SU-DHL-6 (cell line): ENCODE results near the gene FRMD8.

Source experiments
- H2AFZ ChIP-seq: fragments of 200-600 bp; sonication (generic); 2 replicates; pipeline ENCODE4 v1.6.1; 2014; ENCODE audit warnings: low read depth, mild to moderate bottlenecking, moderate library complexity, mixed read lengths, antibody characterized with exemption, low read length; ENCODE audit not compliant: severe bottlenecking
- H3F3A ChIP-seq: fragments of 200-600 bp; shearing (Covaris generic); 2 replicates; pipeline ENCODE4 v1.6.0; 2016; ENCODE audit warnings: antibody characterized with exemption, mild to moderate bottlenecking; ENCODE audit not compliant: insufficient read depth
- H3K27ac ChIP-seq: fragments of 200-600 bp; sonication (generic); 2 replicates; pipeline ENCODE4 v1.5.1; 2016; ENCODE audit warnings: low read depth, mild to moderate bottlenecking, low read length, moderate library complexity, mixed read lengths
- H3K27me3 ChIP-seq: fragments of 200-600 bp; sonication (generic), shearing (Covaris generic); 2 replicates; pipeline ENCODE4 v1.6.0; 2014; ENCODE audit warnings: mild to moderate bottlenecking, low read length
- H3K36me3 ChIP-seq: fragments of 200-600 bp; sonication (generic); 2 replicates; pipeline ENCODE4 v1.6.1; 2014; ENCODE audit warnings: mild to moderate bottlenecking, low read length, mixed read lengths
- H3K4me2 ChIP-seq: fragments of 300-600, 200-600 bp; shearing (Covaris generic), sonication (generic); 2 replicates; pipeline ENCODE4 v1.6.0; 2014; ENCODE audit warnings: low read length, low read depth, mild to moderate bottlenecking; ENCODE audit not compliant: poor library complexity, severe bottlenecking
- H3K4me3 ChIP-seq: fragments of 200-600 bp; sonication (generic); 2 replicates; pipeline ENCODE4 v1.5.1; 2014; ENCODE audit warnings: antibody characterized with exemption, low read length, mild to moderate bottlenecking, mixed read lengths; ENCODE audit not compliant: insufficient read depth, poor library complexity, severe bottlenecking
- H3K79me2 ChIP-seq: fragments of 200-600 bp; sonication (generic); 2 replicates; pipeline ENCODE4 v1.6.1; 2014; ENCODE audit warnings: mild to moderate bottlenecking, low read length, moderate library complexity; ENCODE audit not compliant: insufficient read depth
- H3K9ac ChIP-seq: fragments of 200-600 bp; sonication (generic); 2 replicates; pipeline ENCODE4 v1.7.0; 2014; ENCODE audit warnings: mild to moderate bottlenecking, low read length
- H3K9me2 ChIP-seq: fragments of 200-600 bp; sonication (generic); replicated peaks from 2 replicates; pipeline ENCODE4 v1.6.1; 2014; ENCODE audit warnings: low read length; ENCODE audit not compliant: insufficient read depth
- H3K9me3 ChIP-seq: fragments of 200-600 bp; sonication (generic); 2 replicates; pipeline ENCODE4 v1.6.1; 2014; ENCODE audit warnings: low read length, mixed read lengths; ENCODE audit not compliant: insufficient read depth
- H4K20me1 ChIP-seq: fragments of 200-600 bp; sonication (generic); 2 replicates; pipeline ENCODE4 v1.6.1; 2014; ENCODE audit warnings: low read depth, mild to moderate bottlenecking, antibody characterized with exemption, low read length, moderate library complexity, mixed read lengths
- EZH2phosphoT487 ChIP-seq: fragments of 200-600 bp; sonication (generic), shearing (Covaris generic); conservative IDR thresholded peaks from 2 replicates; pipeline ENCODE4 v1.6.1; 2018; ENCODE audit warnings: mild to moderate bottlenecking, antibody characterized with exemption, low read length, moderate library complexity, mixed read lengths
- TF ChIP-seq, protein P1 (sequence below): fragments of 200-600 bp; sonication (generic); IDR thresholded peaks from one replicate; pipeline ENCODE4 v1.5.1; 2017; ENCODE audit warnings: antibody characterized with exemption, mild to moderate bottlenecking, low read length, moderate library complexity; ENCODE audit not compliant: insufficient read depth, poor library complexity, severe bottlenecking

The FRMD8 gene

GRCh38 chr11:65417702-65418430 is 31.4 kb downstream of the FRMD8 start:
- Histone ChIP-seq H3K4me2 (peak overlapping the region; percentile 98), H3K9me2 (no peaks in the 10 kb centered on the region), H4K20me1 (no peaks in the 10 kb centered on the region), H3K79me2 (peaks cover 12% of the 10 kb centered on the region), H3K9me3 (no peaks in the 10 kb centered on the region), H3K27me3 (no peaks in the 10 kb centered on the region), H3K4me3 (peak overlapping the region; percentile 58), H3K9ac (peak overlapping the region; percentile 99), H3K27ac (peak overlapping the region; percentile 98), H3K36me3 (no peaks in the 10 kb centered on the region), H3F3A (peaks cover 54% of the 10 kb centered on the region), H2AFZ (no peak overlapping the region)
- no peak for TF ChIP-seq EZH2phosphoT487
- TF ChIP-seq, protein P1, sequence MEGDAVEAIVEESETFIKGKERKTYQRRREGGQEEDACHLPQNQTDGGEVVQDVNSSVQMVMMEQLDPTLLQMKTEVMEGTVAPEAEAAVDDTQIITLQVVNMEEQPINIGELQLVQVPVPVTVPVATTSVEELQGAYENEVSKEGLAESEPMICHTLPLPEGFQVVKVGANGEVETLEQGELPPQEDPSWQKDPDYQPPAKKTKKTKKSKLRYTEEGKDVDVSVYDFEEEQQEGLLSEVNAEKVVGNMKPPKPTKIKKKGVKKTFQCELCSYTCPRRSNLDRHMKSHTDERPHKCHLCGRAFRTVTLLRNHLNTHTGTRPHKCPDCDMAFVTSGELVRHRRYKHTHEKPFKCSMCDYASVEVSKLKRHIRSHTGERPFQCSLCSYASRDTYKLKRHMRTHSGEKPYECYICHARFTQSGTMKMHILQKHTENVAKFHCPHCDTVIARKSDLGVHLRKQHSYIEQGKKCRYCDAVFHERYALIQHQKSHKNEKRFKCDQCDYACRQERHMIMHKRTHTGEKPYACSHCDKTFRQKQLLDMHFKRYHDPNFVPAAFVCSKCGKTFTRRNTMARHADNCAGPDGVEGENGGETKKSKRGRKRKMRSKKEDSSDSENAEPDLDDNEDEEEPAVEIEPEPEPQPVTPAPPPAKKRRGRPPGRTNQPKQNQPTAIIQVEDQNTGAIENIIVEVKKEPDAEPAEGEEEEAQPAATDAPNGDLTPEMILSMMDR, result no peak

- Histone ChIP-seq H2AFZ (no peak overlapping the region), H3F3A (peaks cover 59% of the 10 kb centered on the region), H3K27ac (peak overlapping the region; percentile 98), H3K9ac (peak overlapping the region; percentile 99), H3K36me3 (no peaks in the 10 kb centered on the region), H3K27me3 (no peaks in the 10 kb centered on the region), H3K9me3 (no peaks in the 10 kb centered on the region), H3K9me2 (no peaks in the 10 kb centered on the region), H3K4me2 (peak overlapping the region; percentile 98), H3K79me2 (peaks cover 17% of the 10 kb centered on the region), H3K4me3 (peak overlapping the region; percentile 3), H4K20me1 (no peaks in the 10 kb centered on the region)
- no peak for TF ChIP-seq EZH2phosphoT487
- TF ChIP-seq, protein P1, result no peak
These were observed 31.9 kb downstream of the FRMD8 start for GRCh38 chr11:65418431-65418680.

- no peaks in the 10 kb centered on the region for H3K9me3 ChIP-seq
- H2AFZ ChIP-seq, result no peak overlapping the region
- no peaks in the 10 kb centered on the region for H4K20me1 ChIP-seq
- H3K9ac ChIP-seq, result peak overlapping the region; percentile 99
- peak overlapping the region; percentile 98 for H3K27ac ChIP-seq
- H3K4me2 ChIP-seq, result peak overlapping the region; percentile 98
- peaks cover 23% of the 10 kb centered on the region for H3K79me2 ChIP-seq
- no peak for TF ChIP-seq EZH2phosphoT487
- TF ChIP-seq, protein P1, result no peak
- no peaks in the 10 kb centered on the region for H3K9me2 ChIP-seq
- H3K27me3 ChIP-seq, result no peaks in the 10 kb centered on the region
- peak overlapping the region; percentile 47 for H3K4me3 ChIP-seq
- H3K36me3 ChIP-seq, result no peaks in the 10 kb centered on the region
- H3F3A ChIP-seq, result peaks cover 64% of the 10 kb centered on the region
These were observed 32.4 kb downstream of the FRMD8 start for GRCh38 chr11:65418681-65419459.
